DND-41 (cell line): ENCODE measurements around the gene CDC16.

Experiments used
- CTCF ChIP-seq: IDR thresholded peaks from 2 replicates; pipeline ENCODE4 v1.5.1; 2012; ENCODE audit warnings: borderline replicate concordance, low read length, moderate library complexity, mild to moderate bottlenecking; ENCODE audit not compliant: poor library complexity, severe bottlenecking; ENCODE audit errors: extremely low read depth
- EZH2 ChIP-seq: IDR thresholded peaks from 3 replicates; pipeline ENCODE4 v1.6.1; 2012; ENCODE audit warnings: borderline replicate concordance, low read depth, mild to moderate bottlenecking, moderate library complexity, low read length, inconsistent platforms; ENCODE audit not compliant: severe bottlenecking

DNA sequence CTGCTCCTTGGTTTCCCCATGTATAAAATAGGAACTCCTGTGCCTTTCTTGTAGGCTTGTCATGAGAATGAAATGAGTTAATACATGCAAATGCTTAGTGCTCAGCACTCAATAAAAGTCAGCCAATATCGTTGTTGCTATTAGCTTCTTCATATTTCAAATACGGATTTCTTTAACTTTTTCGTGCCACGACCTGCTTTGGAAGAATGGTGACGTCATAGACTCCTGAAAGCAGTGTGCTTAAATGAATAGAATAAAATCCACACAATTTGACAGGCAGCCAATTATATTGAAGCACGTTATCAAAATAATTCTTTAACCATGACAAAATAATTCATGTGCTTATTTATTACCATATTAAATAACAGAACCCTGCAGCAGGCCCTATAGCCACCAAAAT lies 26.6 kb upstream of the CDC16 start:
- TF ChIP-seq EZH2 (no peak), CTCF (no peak)
